Measurements from ENCODE around the gene SNAPC1. TPM values are rescaled to one million over a fixed set of nuclear protein-coding genes. Genes with fewer than 3 reads are reported as not detected.
"Not testable (repeated sequence)": the region's sequence is repeated elsewhere in the genome, so short reads cannot be mapped to it uniquely, and the experiment has no call there.

SNAPC1 gene
- polyA plus RNA-seq, 3 donors: 2.1 to 3.2 (median 2.9) TPM

- no peak for DNase-seq
- H3K27me3 Mint-ChIP-seq (ENCODE audit: low read depth in 3 of 3): peaks cover 2 to 5% (median 4%) of the 10 kb centered on the region in 3 donors
- H3K9me3 Mint-ChIP-seq: peaks cover 0 to 2% (median 0%) of the 10 kb centered on the region in 7 donors
- peak overlapping the region in 1 of 7 donors; percentile 5 for H3K27ac Mint-ChIP-seq
- H3K4me2 ChIP-seq (replicated peaks; ENCODE audit: extremely low read depth, low read length, poor library complexity, severe bottlenecking): no peak overlapping the region
- H3K4me1 ChIP-seq (ENCODE audit: control insufficient read depth in 1 of 2, insufficient read depth in 2 of 2, low read length in 2 of 2): peaks cover 28 to 36% of the 10 kb centered on the region in 2 donors
- H3K4me3 ChIP-seq (replicated peaks in 1 of 3; ENCODE audit: low read depth in 2 of 3, low read length in 3 of 3): no peak overlapping the region
- H3K4me3 Mint-ChIP-seq: no peak overlapping the region
- intact Hi-C loops (cut with micrococcal nuclease): loop anchor here in 1 of 2 donors (5.0 kb wide), 1 partner anchor 283 kb away; no protein-coding TSS in a partner anchor
- no peak overlapping the region for H3K27ac ChIP-seq (ENCODE audit: low read depth in 1 of 2, low read length in 2 of 2)
- H3K27me3 ChIP-seq (ENCODE audit: control insufficient read depth in 2 of 2, insufficient read depth in 2 of 2, low read length in 2 of 2): no peaks in the 10 kb centered on the region
- H3K79me2 ChIP-seq (ENCODE audit: insufficient read depth, low read length): no peaks in the 10 kb centered on the region
- no peaks in the 10 kb centered on the region for H3K36me3 Mint-ChIP-seq
- H3K9me3 ChIP-seq (replicated peaks in 1 of 2; ENCODE audit: control insufficient read depth in 1 of 2, insufficient read depth in 1 of 2, low read length in 2 of 2): no peaks in the 10 kb centered on the region
- no peaks in the 10 kb centered on the region for H3K36me3 ChIP-seq (replicated peaks in 1 of 2; ENCODE audit: control insufficient read depth in 1 of 2, insufficient read depth in 2 of 2, low read length in 2 of 2)
- no peak for TF ChIP-seq CTCF (IDR thresholded peaks at IDR 0.05)
- peaks cover 27% of the 10 kb centered on the region for H3K4me1 Mint-ChIP-seq
- WGBS (ENCODE audit: insufficient coverage): 92% methylated on average over 3 of the region's 5 CpGs
- no peak overlapping the region for H2AFZ ChIP-seq (ENCODE audit: insufficient read depth, low read depth, low read length, poor library complexity, severe bottlenecking)
- no peaks in the 10 kb centered on the region for H4K20me1 ChIP-seq (ENCODE audit: insufficient read depth, low read length)
- no peak overlapping the region for H3K9ac ChIP-seq (ENCODE audit: insufficient read depth, low read length, poor library complexity, severe bottlenecking)
These were observed 7.4 kb upstream of the SNAPC1 start for GRCh38 chr14:61754627-61755381.

GRCh38 chr14:61755382-61755742, 6.9 kb upstream of the SNAPC1 start:
- H3K4me3 ChIP-seq (replicated peaks in 1 of 3; ENCODE audit: low read depth in 2 of 3, low read length in 3 of 3); intact Hi-C loops (cut with micrococcal nuclease); H3K4me2 ChIP-seq (replicated peaks; ENCODE audit: extremely low read depth, low read length, poor library complexity, severe bottlenecking); H3K79me2 ChIP-seq (ENCODE audit: insufficient read depth, low read length); H3K27ac ChIP-seq (ENCODE audit: low read depth in 1 of 2, low read length in 2 of 2); H3K9ac ChIP-seq (ENCODE audit: insufficient read depth, low read length, poor library complexity, severe bottlenecking); DNase-seq; H3K27me3 ChIP-seq (ENCODE audit: control insufficient read depth in 2 of 2, insufficient read depth in 2 of 2, low read length in 2 of 2); H3K9me3 ChIP-seq (replicated peaks in 1 of 2; ENCODE audit: control insufficient read depth in 1 of 2, insufficient read depth in 1 of 2, low read length in 2 of 2); H2AFZ ChIP-seq (ENCODE audit: insufficient read depth, low read depth, low read length, poor library complexity, severe bottlenecking); H3K9me3 Mint-ChIP-seq; H3K27me3 Mint-ChIP-seq (ENCODE audit: low read depth in 3 of 3); H3K4me3 Mint-ChIP-seq; H3K36me3 ChIP-seq (replicated peaks in 1 of 2; ENCODE audit: control insufficient read depth in 1 of 2, insufficient read depth in 2 of 2, low read length in 2 of 2); H4K20me1 ChIP-seq (ENCODE audit: insufficient read depth, low read length); H3K36me3 Mint-ChIP-seq: not testable (repeated sequence)
- Mint-ChIP-seq H3K27ac (peak overlapping the region in 1 of 7 donors; percentile 3), H3K4me1 (peaks cover 24% of the 10 kb centered on the region)
- H3K4me1 ChIP-seq (ENCODE audit: control insufficient read depth in 1 of 2, insufficient read depth in 2 of 2, low read length in 2 of 2): peaks cover 26 to 30% of the 10 kb centered on the region in 2 donors

Measured in CD14-positive monocyte (primary cell).